Loucy (cell line): ENCODE measurements around the gene ARIH2.

Experiments used
- EZH2phosphoT487 ChIP-seq: fragments of 200-600 bp; IDR thresholded peaks from 2 replicates; pipeline ENCODE4 v1.6.1; 2018; ENCODE audit warnings: antibody characterized with exemption, mild to moderate bottlenecking, moderate library complexity, borderline replicate concordance
- TF ChIP-seq, protein P1 (sequence below): fragments of 200-600 bp; sonication (generic); conservative IDR thresholded peaks from 2 replicates; pipeline ENCODE4 v1.5.1; 2014; ENCODE audit warnings: mild to moderate bottlenecking, antibody characterized with exemption, low read length

- TF ChIP-seq, protein P1, sequence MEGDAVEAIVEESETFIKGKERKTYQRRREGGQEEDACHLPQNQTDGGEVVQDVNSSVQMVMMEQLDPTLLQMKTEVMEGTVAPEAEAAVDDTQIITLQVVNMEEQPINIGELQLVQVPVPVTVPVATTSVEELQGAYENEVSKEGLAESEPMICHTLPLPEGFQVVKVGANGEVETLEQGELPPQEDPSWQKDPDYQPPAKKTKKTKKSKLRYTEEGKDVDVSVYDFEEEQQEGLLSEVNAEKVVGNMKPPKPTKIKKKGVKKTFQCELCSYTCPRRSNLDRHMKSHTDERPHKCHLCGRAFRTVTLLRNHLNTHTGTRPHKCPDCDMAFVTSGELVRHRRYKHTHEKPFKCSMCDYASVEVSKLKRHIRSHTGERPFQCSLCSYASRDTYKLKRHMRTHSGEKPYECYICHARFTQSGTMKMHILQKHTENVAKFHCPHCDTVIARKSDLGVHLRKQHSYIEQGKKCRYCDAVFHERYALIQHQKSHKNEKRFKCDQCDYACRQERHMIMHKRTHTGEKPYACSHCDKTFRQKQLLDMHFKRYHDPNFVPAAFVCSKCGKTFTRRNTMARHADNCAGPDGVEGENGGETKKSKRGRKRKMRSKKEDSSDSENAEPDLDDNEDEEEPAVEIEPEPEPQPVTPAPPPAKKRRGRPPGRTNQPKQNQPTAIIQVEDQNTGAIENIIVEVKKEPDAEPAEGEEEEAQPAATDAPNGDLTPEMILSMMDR: no peak
- TF ChIP-seq EZH2phosphoT487: no peak
Observed at GRCh38 chr3:49017971-49018706, 99.5 kb downstream of the ARIH2 start, which contains the start of gene DALRD3.
